Panc1 (cell line): ENCODE measurements around the gene PUDP. TPM values are rescaled to one million over a fixed set of nuclear protein-coding genes. Genes with fewer than 3 reads are reported as not detected.
"Not testable (repeated sequence)": the region's sequence is repeated elsewhere in the genome, so short reads cannot be mapped to it uniquely, and the experiment has no call there.

Source experiments
- ATAC-seq: fragments of 200-7000 bp; cut with Tn5 transposase; 2 replicates; pipeline ENCODE4 v1.9.1; 2020; ENCODE audit warnings: mild to moderate bottlenecking, moderate library complexity
- BruUV-seq: library from RNA; stranded (reverse); fragments of 400-500 nt; replicated peaks from 2 replicates; lab custom pipeline; 2021; lab: Mats Ljungman, UMichigan
- CTCF ChIA-PET: fragments of 300-600 bp; sonication (Branson Sonifier 250); formaldehyde crosslinking; loops from one replicate; lab custom pipeline; 2022; ENCODE audit warnings: antibody characterized with exemption; lab: Charles Lee
- POLR2A ChIA-PET: fragments of 300-600 bp; sonication (Branson Sonifier 250); formaldehyde crosslinking; loops from one replicate; lab custom pipeline; 2022; ENCODE audit warnings: antibody characterized with exemption; lab: Charles Lee
- DNase-seq: peaks from one replicate; pipeline ENCODE4 v3.0.0-alpha.2; 2010; ENCODE audit warnings: low read depth, low spot score
- H3K27ac ChIP-seq: 2 replicates; pipeline ENCODE4 v1.5.1; 2011; ENCODE audit warnings: mild to moderate bottlenecking, low read length, inconsistent platforms
- H3K27me3 ChIP-seq: fragments of 200-500 bp; sonication (Bioruptor generic); 2 replicates; pipeline ENCODE4 v1.6.0; 2014; ENCODE audit warnings: low read length, inconsistent platforms; ENCODE audit not compliant: control insufficient read depth, insufficient read depth
- H3K36me3 ChIP-seq: fragments of 200-500 bp; sonication (Bioruptor generic); 2 replicates; pipeline ENCODE4 v1.5.1; 2014; ENCODE audit warnings: inconsistent platforms, mild to moderate bottlenecking, low read length, moderate library complexity; ENCODE audit not compliant: control insufficient read depth, insufficient read depth
- H3K4me1 ChIP-seq: 2 replicates; pipeline ENCODE4 v1.5.1; 2011; ENCODE audit warnings: inconsistent platforms, mild to moderate bottlenecking, low read length, moderate library complexity; ENCODE audit not compliant: control insufficient read depth, insufficient read depth
- H3K4me3 ChIP-seq, 2 experiments: 2 replicates each; pipeline ENCODE4 v1.5.1; 2011 to 2012; ENCODE audit warnings: low read depth in 2 of 2, low read length in 2 of 2, mild to moderate bottlenecking in 2 of 2, inconsistent platforms in 1 of 2, moderate library complexity in 1 of 2
- H3K9me3 ChIP-seq: fragments of 200-500 bp; sonication (Bioruptor generic); 2 replicates; pipeline ENCODE4 v1.5.1; 2014; ENCODE audit warnings: low read depth, mild to moderate bottlenecking, inconsistent platforms, low read length, moderate library complexity; ENCODE audit not compliant: control insufficient read depth, insufficient read depth
- POLR2AphosphoS5 ChIP-seq: IDR thresholded peaks from 2 replicates; pipeline ENCODE4 v1.6.1; 2012; ENCODE audit warnings: mild to moderate bottlenecking, low read depth, low read length, moderate library complexity
- REST ChIP-seq, 2 experiments: IDR thresholded peaks; 2 replicates each; pipeline ENCODE4 v1.6.1; 2011 to 2012; ENCODE audit warnings: low read depth in 2 of 2, control low read depth in 1 of 2, low read length in 1 of 2, mild to moderate bottlenecking in 1 of 2, moderate library complexity in 1 of 2; ENCODE audit not compliant: insufficient read depth in 1 of 2
- SIN3A ChIP-seq: IDR thresholded peaks from 2 replicates; pipeline ENCODE4 v1.6.1; 2012; ENCODE audit warnings: low read depth, mild to moderate bottlenecking, low read length, moderate library complexity, borderline replicate concordance; ENCODE audit not compliant: insufficient read depth
- in situ Hi-C: cut with HindIII; loops from 2 replicates; pipeline ENCODE4 v1.10.0; 2016; ENCODE audit warnings: low sequenced_read_pairs, low pct_unique_long_range_greater_than_20kb
- intact Hi-C: fragments of 100-400 bp; cut with micrococcal nuclease; formaldehyde crosslinking; loops from one replicate; pipeline ENCODE4 v1.10.0; 2022; ENCODE audit not compliant: unreplicated experiment
- microRNA-seq: library from miRNA; unstranded; fragments of <30 nt; microRNA quantifications from one replicate; pipeline ENCODE4 v1.1.0, GENCODE V29; 2020; ENCODE audit not compliant: unreplicated experiment
- total RNA-seq: library from RNA; stranded (reverse); gene quantifications from one replicate; pipeline ENCODE4 v1.2.1, GENCODE V29; 2021; ENCODE audit not compliant: unreplicated experiment

The PUDP gene
- total RNA-seq, 1 experiment from 2014 or later = 14.2 TPM

DNA sequence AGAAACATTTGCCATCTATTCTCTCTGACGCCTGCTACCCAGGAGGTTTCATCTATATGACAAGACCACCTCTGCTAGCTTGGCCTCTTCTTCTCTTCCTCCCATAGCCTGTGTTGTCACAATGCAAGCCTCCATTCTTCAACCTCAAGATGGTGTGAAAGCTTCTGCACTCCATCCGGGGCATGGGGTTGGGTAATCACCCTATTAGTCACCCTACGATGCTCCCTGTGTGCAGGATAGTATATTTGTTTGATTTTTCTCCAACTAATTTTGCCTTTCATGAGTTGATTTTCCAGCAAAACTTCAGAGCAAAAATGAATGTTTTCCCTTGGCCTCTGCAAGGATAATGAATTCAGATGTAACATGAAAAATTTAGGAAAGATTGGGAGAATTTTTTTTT is 128.4 kb downstream of the PUDP start:
- ChIA-PET POLR2A (no interaction called here), CTCF (no interaction called here)
- Histone ChIP-seq H3K27ac (no peak overlapping the region), H3K36me3 (no peaks in the 10 kb centered on the region), H3K4me3 (no peak overlapping the region), H3K4me1 (no peaks in the 10 kb centered on the region), H3K27me3 (no peaks in the 10 kb centered on the region), H3K9me3 (no peaks in the 10 kb centered on the region)
- no peak for TF ChIP-seq REST (IDR thresholded peaks at IDR 0.05; ENCODE audit: insufficient read depth in 1 of 2, low read depth in 2 of 2, low read length in 1 of 2)
- no peak for TF ChIP-seq SIN3A
- no peak for TF ChIP-seq POLR2AphosphoS5
- in situ Hi-C loops = no loop called here
- no peak for DNase-seq
- BruUV-seq = no TSS peak
- ATAC-seq = no peak
- intact Hi-C loops = no loop called here

DNA sequence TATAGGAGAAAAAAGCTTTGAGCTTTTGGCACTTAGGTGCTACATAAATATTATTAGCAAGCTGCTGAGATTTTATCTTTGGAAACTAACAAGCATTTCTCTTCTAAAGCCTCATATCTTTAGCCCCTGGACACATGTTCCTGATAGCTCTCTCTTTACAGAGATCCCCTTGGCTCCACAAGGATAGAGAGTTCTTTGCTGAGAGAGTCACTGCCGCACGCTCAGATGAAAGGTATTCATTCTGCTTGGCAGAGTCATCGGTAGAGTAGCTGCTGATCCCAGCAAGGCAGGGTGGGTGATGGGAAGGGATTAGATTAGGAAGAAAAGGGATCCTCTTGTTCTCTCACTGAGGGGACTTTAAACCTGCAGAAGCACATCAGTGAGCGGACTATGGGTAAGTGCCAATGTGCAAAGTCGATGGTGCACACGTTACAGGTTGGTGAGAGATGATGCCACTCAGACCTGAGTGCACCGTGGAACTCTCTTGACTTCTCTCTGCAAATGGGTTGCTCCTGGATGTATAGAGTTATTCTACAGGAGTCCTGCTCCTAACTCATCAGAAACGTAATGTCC is 135.6 kb downstream of the PUDP start:
- H3K27me3 ChIP-seq, in situ Hi-C loops, H3K27ac ChIP-seq, H3K4me3 ChIP-seq, BruUV-seq, POLR2A ChIA-PET, H3K36me3 ChIP-seq, intact Hi-C loops, H3K4me1 ChIP-seq, CTCF ChIA-PET, H3K9me3 ChIP-seq, ATAC-seq, DNase-seq: not testable (repeated sequence)

GRCh38 chrX:7010897-7011296 is 137.1 kb downstream of the PUDP start:
- not testable (repeated sequence) for BruUV-seq

DNA sequence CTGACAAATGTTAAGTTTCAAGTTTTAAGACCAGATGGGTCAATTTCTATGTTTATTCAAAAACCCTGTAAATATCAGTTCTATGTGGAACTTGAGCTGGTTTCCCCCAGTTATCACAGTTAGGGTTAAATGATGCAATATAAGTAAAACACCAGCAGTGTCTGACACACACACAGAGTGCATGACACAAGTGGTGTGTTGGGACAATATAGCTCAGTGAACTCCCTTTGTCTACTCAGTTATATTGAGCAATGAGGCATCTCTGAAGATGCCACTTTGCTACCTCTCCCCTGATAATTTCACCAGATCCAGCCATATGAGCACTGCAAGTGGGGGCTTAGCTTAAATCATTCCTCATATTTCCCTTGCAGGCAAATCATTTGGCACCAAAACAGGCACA is 140.6 kb downstream of the PUDP start:
- H3K27me3 ChIP-seq, H3K36me3 ChIP-seq, H3K4me3 ChIP-seq, POLR2A ChIA-PET, DNase-seq, H3K4me1 ChIP-seq, H3K27ac ChIP-seq, H3K9me3 ChIP-seq, ATAC-seq, BruUV-seq, CTCF ChIA-PET, in situ Hi-C loops, intact Hi-C loops: not testable (repeated sequence)

More at GRCh38 chrX:7010897-7011296, 137.1 kb downstream of the PUDP start:
- H3K9me3 ChIP-seq, CTCF ChIA-PET, H3K27ac ChIP-seq, ATAC-seq, H3K4me3 ChIP-seq, H3K27me3 ChIP-seq, H3K36me3 ChIP-seq, POLR2A ChIA-PET, H3K4me1 ChIP-seq, intact Hi-C loops, DNase-seq, in situ Hi-C loops: not testable (repeated sequence)

Small RNA genes within 50 kb of the gene (microRNA-seq; reads per million reads assigned to microRNA genes)
- gene MIR4767 = not detected

Other genes starting within 250 kb of the PUDP start
- gene STS, start 441 bp downstream of the PUDP start, total RNA-seq = 2.0 TPM